GM18499 (cell line): ENCODE measurements around the gene SECISBP2L.

Source experiments
- ATAC-seq: cut with Tn5 transposase; IDR thresholded peaks from one replicate; pipeline ENCODE4 v1.9.1; 2021; ENCODE audit warnings: moderate number of reproducible peaks; ENCODE audit not compliant: insufficient read depth, unreplicated experiment

SECISBP2L gene

DNA sequence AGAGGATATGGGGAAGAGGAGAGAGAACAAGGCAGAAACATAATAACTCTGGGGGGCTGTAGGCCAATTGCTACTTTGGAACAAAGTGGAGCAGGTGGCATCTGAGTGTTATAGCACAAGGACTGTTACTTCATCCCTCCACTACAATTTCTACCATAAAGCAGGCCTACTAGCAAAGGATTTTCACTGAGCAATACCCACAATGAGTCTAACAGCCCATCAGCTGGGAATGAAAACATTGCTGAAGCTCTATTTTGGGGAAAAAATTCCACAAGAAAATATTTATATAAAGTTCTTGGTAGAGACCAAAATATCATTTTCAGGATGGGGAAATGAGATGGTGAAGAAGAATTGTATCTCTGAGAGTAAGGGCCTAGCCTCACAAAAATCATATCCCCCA is 78.9 kb downstream of the SECISBP2L start:
- ATAC-seq: no peak

DNA sequence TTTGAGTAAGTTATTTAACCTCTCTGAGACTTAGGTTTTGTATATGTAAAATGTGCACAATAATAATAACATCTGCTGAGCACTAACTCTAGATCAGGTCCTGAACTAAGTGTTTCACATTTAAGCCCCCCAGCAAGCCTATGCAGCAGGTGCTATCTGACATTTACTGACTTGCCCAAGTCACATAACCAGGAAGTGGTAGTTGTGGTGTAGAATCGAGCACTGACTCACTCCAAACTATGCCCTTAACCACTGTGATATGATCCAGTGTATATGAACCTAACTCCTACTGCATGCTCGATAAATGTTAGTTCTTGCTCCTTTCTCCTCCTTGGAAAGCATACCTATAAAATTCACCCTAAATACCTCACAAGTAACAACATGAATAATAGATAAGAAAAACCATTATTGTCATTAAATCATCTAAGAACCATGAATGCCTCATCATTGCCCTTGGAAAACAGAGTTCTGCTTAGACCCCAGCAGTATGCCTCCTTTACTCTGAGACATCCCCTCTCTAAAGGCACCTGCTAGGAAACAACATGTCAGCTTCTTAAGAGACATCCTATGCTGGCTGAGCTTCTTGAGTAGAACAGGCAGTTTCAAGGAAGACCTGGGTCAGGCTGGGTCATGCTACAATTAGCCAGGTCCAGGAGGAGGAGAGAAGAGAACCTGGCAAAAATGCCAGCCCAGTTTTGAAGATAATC is 79.5 kb downstream of the SECISBP2L start:
- ATAC-seq: peak; percentile 65

DNA sequence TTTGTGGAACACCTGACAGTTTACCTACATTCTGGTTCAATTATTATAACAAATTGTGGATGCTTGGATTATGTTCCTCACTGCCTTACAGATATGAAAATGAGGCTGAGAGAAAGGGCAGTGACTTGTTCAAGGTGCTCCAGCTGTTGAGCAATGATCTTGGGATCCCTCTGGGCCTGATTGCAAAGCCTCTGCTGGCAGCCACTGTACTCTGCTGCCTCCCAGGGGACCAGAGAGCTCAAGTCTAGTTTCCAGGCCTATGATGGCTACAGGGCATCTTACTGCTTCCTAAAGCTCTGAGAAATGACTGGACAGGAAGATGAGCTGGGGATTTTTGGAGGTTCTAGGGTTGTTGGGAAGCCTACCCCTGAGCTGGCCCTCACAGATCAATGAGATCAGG is 80.3 kb downstream of the SECISBP2L start:
- no peak for ATAC-seq

DNA sequence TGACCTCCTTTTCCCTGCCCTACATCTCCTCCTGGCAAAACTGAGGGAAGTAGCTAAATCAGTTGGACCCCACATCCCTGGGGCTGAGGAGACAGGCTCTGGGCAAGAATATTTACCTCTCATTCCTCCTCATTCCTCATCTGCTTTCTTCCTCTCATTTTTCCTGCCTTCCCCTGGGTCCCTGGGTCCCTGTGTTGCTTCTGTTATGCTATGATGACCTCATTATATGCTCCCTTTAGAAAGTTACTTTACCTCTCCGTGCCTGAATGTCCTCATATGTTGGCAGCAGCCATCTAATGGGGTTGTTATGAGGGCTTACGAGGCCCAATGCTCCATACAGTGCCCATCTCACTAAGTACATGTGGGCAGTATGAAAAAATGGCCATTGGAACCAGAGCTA is 81.3 kb downstream of the SECISBP2L start:
- ATAC-seq: no peak

DNA sequence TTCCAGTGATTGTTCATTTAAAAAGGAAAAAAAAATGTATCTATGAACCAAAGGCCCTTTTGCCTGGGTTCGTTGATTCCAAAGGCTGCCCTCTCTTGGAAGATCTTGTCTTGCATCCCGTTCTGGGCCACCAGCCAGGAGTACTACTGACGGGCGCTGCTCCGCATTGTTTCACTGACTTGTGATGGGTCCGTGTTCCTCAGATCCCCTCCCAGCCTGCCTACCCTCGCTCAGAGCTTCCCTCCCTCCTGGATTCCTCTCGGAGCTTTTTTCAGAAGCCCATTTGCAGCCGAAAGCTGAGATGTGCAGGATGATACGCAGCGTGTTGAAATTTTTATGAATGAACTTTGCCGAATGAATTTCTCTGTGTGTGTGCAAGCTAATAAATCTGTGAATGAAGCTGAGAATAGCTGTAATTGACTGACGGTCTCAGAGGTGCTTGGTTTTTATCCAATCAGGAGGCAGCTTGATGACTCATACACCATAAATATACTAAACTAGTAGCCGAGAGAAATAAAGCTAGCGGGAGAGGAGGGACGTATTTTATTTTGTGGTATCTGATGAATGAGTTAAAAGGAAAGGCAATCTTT is 82.6 kb downstream of the SECISBP2L start, which contains the start of gene SHC4:
Gene SHC4, minus strand, starts transcription at position 396 of the 590 bp plus-strand sequence. CDS start 904 bp downstream, outside the sequence.
- no peak for ATAC-seq

DNA sequence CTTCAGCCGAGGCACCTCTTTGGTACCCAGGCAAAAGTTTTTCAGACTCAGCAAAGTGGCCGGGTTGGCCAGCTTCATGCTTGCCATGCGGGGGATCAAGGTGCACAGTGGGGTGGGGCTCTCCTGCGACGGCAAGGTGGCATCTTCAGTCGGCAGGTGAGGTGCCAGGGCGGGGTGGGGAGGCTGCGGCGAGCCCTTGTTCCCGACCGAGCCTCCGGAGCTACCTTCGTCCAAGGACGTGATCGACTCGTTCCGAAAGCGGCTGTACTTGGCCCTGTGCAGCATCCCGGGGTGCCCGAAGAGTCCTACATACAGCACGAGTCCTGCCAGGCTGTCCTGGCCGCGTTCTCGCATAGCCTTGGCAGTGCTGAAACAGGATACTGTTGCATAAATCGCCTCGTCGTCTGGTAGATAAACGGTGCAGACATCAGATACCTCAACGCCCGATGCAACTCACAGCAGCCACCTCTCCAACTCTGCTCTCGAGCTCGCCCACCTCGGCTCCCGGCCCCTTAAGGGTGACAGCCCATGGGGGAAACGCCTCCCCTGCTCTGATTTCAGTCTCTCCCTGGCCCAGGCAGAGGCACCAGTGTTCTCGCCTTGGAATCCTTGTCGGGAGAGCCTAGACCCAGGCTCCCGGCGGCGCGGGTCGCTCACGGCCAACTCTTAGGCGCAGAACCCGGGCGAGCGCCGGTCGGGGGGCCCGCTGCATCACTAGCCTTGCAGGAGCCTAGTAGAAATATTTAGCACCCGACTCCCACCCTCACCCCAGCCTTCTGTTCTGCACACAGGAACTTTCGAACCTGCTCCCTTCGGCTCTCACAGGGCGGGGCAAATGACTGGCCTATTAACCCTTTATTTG is 83.4 kb downstream of the SECISBP2L start:
- ATAC-seq: no peak

DNA sequence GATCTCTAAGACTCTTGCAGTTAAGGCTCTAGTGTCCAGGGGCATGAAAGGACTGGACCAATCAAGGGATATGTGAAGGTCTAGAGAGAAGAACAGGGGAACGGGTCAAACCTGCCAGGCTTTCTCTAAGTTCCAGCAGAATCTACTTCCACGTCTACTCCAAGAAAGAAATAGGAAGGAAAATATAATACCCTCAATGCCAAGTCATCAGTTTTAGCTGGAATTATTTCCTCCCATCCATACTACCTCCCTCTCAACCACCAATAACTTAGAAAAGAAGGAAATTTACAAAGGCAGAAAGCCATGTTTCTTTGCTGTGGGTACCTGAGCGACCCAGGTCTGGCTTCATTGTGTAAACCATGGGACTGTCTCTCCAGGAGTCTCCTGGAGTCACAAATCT is 90.3 kb downstream of the SECISBP2L start:
- ATAC-seq: no peak

DNA sequence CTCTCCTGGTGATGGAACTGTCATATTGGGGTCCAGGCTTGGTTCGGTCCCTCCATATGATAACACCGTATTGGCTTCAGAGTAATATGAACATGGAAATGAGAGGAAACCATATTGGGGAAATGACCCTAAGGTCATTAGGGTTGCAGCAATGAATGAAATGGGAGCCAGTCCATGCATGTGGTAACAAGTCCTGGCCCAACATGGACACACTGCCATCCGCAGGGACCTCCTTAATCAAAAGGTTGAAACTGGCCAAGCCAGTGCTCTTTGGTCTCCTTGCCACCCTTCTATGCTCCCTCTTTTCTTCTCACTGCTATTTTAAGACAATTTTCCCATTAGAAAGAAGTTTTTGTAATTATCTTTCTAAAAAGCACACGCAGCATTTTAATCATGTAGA is 90.9 kb downstream of the SECISBP2L start:
- ATAC-seq: no peak

DNA sequence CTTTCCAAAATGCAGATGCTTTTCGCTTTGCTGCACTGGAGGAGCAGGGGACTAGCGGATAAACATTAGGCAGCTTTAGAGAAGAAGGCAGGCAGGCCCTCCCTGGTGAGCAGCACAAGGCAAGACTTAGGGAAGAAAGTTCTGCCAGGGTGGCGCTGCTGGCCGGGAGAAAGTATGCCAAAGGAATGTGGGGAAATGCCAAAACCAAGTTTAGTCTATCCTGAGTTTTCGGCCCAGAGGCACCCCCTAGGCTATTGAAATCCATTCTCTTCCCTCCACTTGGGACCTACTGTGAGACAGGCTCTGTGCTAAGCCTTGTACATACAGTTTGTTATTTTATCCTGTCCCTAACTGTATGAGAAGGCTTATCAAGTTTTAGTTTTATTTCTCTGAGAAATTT is 91.7 kb downstream of the SECISBP2L start:
- no peak for ATAC-seq

DNA sequence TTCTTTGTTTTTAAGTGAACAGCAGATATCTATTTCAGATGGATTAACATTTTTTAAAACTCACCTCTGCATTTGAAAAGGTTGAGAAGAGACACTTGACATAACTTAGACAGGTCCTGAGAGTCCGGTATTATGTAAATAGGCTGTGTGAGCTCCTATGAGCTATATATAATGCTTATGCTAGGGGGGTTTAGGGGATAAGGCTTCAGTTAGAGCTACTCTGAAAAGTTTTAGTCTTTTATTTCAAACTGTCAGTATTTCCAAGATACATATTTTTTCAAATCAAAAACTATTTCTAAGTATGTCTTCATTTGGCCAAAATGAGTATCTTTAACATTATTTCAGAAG is 99.4 kb downstream of the SECISBP2L start:
- ATAC-seq: no peak

DNA sequence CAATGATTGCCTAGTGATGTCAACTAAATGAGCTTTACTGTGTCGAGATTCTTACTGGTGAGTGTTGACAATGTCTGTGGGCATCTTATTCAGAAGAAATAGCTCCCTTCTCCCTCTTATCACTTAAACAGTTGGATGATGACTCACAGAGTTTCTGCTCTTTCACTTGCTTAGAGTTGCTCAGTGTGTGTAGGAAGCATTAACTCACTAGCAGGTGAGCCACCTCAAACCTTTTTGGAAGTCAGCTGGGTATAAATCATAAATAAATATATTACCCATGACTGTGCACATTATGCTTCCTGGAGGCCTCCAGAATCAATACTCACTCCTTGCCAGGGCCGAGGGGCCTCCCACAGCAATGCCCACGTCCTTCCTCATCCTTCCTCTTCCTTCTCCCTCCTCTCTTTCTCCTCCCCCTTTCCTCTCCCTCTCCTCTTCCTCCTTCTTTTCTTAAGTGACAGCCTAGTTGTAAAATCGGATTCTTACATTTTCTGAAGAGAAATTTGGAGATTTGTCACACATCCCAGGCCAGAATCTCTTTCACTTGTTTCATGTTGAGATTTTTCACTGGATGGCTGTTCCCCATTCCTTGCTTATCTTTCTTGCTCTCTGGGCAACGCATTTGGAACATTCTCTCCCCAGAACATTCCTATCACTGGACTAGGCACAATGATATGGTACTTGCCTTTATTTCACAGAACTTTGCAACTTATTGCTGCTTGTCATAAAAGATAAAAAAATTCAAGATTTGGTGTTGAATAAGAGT is 100.0 kb downstream of the SECISBP2L start:
- ATAC-seq: no peak

DNA sequence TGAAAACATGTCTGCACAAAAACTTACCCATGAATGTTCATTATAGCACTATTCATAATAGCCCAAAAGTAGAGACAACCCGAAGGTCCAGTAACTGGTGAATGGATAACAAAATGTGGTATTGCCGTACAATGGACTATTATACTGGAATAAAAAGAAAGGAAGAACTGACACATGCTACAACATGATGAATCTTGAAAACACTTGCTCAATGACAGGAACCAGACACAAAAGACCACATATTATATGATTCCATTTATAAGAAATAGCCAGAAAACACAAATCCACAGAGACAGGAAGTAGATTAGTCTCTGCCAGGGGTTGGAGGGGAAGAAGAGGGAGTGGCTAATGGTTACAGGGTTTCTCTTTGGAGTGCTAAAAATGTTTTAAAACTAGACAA is 100.9 kb downstream of the SECISBP2L start:
- ATAC-seq: no peak

DNA sequence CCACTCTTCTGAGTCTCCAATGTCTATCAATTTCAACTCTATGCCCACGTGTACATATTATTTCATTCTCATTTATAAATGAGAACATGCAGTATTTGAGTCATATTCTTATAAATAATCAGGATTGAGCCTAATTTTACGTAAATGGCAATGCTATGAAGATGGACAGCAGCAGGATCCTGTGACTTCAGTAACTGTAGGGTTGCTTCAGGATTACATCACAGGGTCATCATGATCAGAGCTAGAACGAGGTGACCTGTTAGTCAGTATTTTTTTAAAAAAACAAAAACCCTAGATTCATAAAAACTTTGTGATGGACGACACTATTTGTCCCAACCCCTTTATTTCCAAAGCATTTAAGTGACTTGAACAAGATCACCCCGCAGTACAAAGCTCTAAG is 104.3 kb downstream of the SECISBP2L start:
- no peak for ATAC-seq

DNA sequence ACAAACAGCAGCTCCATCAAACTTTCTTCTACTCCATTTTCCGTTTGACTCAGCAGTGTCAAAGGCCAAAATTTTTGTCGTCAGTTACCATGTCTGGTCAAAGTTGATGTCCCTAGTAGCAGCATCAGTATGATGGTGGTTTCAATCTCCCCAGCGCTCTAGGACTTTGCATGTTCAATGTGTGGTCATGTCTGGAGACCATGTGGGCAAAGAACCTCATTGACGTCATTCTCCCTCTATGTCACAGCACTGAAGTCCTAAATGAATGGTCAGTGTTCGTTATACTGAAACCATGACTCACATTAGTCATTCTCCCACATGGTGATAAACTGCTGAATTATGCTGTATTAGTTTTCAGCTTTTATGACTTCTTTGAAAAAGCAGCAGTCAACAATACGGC is 105.7 kb downstream of the SECISBP2L start:
- peak; percentile 88 for ATAC-seq

DNA sequence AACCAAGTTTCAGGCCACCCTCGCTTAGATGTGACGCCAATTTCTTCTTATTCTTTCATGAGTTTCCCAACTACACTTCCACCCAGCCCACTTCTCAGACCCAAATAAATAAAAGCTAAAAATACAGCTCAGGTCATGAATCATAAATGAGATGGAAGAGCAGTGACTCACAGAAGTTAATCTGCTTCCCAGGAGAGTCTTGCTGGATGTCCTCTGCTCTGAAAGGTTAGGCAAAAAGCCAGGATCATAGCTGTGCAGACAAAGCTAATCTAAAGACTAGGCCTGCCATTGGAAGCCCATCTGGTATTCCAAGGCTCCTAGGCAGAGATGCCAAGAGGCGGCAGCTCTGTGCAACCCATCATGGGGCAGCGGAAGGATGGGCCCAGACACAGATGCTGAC is 106.6 kb downstream of the SECISBP2L start:
- no peak for ATAC-seq
